Activated T-helper 1 cell treated with anti-CD3 and anti-CD28 coated beads, Interleukin-2, amount 50 U/mL, for 16 hours (primary cell): ENCODE measurements around the gene RAPGEF3.

Source experiments
- DNase-seq, 2 donors: peaks; one replicate each; pipeline ENCODE4 v3.0.0-alpha.2; 2020; ENCODE audit warnings: low read depth in 1 of 2, low spot score in 1 of 2

Gene RAPGEF3

DNA sequence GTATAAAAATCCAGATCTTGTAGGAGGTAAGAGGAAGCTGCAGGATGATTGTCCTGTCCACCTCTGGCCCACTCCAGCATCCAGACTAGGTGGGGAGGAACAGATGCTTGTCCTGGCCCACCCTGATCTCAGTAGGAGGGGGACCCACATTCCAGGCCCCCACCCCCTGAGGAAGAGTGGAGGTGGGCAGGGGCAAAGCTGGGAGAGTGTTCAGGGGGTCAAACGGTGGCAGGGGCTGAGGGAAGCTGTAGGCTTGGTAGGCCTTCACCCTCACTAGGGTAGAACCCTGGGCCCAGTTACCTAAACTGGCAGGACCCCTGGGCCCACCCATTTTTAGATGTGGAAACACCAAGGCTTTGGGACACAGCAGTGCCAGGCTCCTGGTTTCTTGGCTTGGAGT lies 18.5 kb upstream of the RAPGEF3 start:
- DNase-seq = no peak

DNA sequence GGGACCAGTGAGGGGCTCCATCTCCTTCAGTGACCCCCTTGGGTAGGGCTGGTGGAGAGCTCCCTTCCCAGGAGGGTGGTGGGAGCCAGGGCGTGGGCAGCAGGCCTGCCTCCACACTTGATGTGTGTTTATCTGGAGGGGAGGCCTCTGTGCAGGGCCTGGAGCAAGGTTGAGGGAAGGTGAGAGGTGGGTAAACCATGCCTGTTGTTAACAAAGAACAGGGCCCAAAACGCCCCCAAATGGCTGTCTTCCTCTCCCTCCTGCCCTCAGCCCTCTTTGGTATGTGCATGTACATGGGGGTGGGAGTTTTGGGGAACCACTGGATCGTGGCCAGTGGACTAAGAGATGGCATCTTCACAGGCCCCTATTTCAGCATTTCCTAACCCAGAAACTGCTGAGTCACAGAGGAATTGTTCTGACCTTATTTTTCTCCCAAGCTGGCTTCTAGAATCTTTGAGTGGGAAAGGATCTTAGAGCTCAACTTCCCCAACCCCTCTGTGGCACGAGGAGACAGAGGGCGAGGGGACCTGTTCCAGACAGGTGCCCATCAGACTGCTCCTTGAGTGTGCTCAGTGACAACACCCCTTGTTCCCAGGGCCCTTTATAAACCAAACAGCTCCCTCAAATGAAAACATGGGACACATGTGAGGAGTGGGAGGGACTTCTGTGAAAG lies 17.9 kb upstream of the RAPGEF3 start:
- DNase-seq = no peak

DNA sequence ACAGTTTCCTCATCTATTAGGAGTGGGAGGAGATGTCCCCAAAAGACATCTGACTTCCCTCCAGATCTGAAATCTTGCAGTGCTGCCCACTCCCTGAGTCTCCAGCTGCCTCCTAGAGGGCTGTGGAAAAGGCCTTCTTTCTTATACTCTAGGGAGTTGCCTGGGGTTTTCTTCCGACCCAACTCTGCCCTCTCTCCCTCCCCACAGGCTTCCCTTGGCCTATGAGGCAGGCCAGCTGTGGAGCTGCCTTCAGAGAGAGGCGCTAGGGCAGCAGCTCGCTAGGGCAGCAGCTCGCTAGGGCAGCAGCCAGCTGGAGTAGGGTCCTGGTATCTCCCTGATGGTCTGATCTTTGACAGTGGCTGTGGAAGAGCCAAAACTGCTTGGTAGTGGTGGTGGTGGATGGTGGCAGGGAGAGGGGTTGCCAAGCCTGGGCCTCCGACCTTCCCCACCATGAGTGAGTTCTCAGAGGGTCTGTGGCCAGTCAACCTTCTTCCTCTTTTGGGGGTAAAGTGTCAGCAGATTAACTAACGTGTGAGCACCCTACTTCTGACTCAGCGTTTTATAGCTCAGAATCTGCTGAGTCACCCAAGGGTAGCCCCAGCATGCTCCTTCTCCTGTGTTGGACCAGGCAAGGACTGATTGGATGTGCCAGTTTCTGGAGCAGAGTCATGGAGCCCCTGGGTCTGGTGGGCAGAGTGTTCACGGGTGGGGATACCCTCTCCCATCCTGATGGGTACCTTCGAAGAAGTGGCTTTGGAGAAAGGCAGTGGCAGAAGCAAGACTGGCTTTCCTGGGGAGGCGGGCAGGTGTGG lies 16.6 kb upstream of the RAPGEF3 start:
- DNase-seq = no peak

DNA sequence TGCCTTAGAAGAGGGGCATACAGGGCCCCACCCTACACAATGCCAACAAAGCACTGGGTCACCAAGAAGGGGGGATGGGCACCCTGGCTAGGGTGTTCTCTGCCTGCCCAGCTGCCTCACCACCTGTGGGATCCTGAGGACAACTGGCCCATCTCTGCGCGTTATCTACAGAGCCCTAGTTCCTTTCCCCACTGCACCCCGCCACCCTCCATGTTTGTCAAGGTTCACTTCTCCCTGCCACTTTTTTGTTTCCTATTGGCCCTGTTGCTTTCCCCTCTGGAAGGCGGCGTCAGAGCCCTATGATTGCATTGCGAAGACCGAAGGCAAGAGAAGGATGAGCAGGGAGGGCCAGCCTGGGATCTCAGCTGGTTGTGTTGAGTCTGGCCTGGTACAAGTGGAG lies 16.0 kb upstream of the RAPGEF3 start:
- no peak for DNase-seq

DNA sequence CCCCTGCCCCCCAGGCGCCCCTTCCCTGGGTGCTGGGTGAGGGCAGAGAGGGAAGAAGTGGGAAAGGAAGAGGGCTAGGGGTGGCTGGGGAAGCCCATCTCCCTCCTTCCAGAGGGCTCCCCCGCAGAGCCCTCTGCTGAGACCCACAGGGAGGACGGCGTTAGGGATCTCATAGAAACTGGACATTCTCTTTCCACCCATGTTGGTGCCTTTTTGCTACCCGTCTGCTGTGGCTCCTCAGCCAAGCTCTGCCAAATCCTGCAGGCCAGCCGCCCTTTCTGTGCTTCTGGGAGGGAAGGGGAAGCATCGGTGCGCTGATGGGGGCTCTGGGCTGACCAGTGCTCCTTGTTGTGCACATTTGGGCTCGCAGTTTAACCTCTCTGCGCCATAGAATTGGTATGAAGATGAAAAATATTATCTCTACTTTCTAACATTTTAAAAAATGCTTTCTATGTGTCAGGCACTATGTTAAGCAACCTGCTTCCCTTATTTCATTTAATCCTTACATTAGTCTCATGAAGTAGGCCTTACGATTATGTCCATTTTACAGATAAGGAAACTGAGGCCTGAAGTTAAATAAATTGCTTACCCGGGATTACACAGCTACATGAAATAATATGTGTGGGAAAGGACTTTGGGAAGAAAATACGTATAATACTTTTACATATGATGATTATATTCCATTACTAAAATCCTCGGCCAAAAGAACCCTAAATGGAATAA lies 15.3 kb upstream of the RAPGEF3 start:
- DNase-seq = no peak

DNA sequence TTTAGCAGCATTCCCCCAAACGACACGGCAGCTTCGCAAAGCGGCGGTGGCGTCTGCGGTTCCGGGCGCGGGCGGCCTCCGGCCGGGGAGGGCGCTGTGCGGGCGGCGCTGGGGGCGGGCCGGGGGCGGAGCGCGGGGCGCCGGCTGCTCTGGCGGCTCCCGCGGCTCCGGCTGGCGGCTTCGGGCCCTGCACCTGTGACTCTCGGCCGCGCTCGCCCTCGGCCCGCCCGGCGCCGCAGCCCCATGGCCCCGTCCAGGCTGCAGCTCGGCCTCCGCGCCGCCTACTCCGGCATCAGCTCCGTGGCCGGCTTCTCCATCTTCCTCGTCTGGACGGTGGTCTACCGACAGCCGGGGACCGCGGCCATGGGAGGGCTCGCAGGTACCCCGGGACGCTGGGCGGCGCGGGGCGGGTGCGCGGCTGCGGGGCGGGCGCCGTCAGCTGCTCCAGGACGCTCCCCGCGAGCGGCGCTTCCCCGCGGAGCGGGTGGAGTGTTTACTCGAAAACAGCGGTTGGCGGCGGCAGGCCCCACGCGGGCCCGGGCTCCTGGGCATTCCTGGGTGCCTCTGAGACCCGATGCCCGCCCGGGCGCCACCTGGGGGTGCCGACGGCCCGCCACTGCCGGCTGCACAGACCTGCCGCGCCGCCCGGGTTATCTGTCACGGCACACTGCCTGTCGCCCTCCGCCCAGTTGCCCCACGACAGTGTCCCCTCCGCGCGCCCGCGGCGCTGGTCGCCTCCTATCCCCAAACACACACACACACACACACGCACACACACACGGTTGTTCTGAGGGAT lies 14.6 kb upstream of the RAPGEF3 start, which contains the start of gene SLC48A1:
Gene SLC48A1, plus strand, starts transcription at position 177 of the 796 bp plus-strand sequence. Its CDS starts 67 bp downstream, at position 244.
- DNase-seq = peak; percentile 45 to 67

DNA sequence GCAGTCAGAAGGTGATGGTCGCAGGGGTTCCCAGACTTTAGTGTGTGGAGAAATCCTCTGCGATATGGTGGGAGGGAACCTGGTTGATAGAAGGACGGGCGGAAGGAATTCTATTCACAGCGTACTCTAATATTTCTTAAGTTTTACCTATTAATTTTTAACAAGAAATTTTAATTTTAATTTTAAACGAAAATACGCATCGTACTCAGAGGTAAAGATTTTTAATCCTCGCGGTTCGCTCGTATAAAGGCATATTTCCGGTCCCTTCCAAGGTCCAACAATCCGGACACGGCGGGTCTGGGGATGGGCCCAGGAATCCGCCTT lies 14.0 kb upstream of the RAPGEF3 start:
- no peak for DNase-seq

DNA sequence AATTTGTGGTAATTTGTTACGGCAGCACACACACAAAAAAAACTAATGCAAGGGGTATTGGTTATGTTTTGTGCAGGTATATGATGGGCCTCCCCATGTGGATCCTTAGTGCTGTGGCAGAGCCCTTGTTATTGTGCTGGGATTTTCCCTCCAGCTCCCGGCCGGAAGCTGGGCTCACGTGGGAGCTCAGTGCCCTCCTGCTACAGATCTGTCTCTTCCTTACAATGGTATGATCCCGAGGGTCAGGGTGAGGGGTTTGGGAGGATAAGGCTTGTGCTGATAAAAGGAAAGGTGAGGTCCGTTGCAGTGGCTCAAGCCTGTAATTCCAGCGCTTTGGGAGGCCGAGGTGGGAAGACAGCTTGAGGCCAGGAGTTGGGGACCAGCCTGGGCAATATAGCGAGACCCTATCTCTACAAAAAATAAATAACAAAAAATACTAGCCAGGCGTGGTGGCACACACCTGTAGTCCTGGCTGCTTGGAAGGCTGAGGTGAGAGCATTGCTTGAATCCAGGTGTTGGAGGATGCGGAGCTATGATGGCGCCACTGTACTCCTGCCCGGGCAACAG lies 13.5 kb upstream of the RAPGEF3 start:
- DNase-seq = no peak

DNA sequence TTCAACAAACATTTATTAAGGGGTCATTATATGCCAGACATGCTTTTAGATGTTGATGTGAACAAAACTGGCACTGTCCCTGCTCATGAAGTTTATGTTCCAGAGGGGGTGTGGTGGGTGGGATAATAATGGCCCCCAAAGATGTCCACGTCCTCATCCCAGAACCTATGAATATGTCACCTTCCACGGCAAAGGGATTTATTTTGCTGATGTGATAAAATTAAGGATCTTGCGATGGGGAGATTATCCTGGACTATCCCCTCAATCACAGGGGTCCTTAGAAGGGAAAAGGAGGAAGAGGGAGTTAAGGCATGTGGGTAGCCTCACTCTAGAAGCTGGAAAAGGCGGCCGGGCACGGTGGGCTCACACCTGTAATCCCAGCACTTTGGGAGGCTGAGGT lies 12.6 kb upstream of the RAPGEF3 start:
- DNase-seq = no peak

DNA sequence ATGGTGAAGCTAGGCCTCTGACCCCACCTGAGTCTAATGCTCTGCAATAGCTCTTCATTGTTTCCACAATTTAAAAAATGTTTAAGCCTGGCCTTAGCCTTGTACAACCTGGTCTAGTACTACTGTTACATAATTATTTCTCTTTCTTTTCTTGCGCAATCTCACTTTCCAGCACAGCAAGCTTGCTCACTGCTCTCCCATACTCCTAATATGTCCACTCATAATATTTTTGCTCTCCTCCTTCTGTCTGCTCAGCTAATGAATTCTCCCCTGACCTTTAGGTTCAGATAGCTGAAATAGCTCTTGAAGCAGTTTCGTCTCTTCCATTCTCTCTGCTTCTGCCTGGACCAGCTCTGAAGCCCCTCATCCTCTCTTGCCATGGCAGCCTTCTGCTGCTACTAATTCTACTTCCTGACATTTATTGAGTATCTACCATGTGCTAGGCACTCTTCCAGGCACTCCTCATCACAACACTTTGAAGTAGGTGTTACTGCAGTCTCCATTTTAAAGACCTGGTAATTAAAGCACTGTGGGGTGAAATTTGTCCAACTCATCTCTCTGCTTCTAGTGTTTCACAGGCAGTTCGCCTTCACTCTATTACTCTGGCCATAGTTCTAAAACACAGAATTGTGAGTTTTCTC lies 11.5 kb upstream of the RAPGEF3 start:
- no peak for DNase-seq

DNA sequence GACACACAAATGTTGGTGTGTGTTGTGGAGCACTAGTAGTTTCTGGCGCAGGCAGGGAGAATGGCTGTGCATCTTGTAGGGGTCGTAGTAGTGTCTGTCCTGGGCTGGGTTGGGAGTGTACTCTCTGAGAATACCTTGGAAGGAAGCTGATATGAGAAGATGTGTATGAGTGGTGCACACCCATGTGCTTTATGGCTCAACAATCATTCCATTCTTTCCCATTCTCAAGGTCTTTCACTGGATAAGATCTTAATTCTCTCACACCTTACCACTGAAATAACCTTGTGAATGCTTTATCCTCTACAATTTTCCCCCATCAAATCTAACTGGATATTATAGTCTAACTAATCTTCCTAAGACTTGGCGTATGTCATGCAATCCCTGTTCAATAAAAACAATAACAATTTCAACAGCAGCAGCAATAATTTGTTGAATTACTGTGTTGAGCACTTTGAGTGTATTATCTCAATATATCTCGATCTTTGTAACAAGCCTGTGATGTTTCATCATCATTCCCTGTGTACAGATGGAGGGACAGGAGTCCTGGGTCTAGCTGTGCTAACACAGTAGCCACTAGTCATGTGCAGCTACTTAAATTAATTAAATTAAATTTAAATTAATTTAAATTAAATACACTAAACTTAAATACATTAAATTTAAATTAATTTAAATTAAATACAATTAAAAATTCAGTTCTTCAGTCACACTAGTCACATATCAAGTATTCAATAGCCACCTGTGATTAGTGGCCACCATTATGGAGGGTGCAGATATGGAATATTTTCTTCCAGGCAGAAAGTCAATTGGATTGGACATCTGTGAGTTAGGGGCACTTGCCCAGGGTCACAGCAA lies 10.8 kb upstream of the RAPGEF3 start:
- DNase-seq = no peak

DNA sequence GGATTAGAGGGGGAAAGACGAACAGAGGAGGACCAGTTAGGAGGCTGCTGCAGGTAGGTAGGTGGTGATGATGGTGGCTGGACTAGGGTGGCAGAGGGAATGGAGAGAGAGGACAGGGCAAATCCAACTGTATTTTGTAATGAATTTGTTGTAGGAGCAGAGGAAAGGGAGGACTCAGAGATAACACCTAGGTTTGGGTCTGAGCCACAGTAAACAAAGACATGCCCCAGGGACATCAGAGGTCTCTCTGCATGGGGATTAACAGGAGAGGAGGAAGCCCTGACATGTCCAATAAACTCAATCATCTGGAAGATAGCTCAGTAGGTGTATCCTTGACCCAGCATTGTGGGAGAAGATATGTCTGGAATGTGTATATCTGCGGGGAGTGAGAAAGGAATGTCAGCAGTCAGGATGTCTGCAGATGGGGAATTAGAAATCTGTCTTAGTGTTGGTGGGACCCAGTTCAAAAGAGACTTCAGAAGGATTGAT lies 9.7 kb upstream of the RAPGEF3 start:
- no peak for DNase-seq

DNA sequence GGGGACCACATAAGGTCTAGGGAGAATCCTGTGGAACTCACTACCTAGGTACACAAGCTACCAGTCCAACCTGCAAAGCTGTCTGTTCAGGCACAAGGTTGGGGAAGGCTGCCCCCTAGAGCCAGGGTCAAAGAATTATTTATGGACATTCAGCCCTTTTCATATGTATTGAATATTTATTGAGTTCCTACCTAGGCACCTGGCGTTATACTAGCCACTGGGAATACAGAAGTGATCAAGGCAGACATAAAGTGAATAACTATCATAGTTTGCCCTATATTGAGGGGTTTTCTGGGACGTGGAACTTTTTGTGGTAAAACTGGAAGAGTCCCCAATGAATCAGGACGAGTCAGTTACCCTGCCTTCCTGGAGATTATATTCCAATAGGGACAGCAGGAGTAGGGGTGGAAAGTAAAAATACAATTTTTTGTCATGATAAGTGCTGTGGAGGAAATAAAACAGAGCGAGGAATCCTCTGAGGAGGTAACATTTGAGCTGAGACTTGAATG lies 8.6 kb upstream of the RAPGEF3 start:
- peak; percentile 41 to 49 for DNase-seq

DNA sequence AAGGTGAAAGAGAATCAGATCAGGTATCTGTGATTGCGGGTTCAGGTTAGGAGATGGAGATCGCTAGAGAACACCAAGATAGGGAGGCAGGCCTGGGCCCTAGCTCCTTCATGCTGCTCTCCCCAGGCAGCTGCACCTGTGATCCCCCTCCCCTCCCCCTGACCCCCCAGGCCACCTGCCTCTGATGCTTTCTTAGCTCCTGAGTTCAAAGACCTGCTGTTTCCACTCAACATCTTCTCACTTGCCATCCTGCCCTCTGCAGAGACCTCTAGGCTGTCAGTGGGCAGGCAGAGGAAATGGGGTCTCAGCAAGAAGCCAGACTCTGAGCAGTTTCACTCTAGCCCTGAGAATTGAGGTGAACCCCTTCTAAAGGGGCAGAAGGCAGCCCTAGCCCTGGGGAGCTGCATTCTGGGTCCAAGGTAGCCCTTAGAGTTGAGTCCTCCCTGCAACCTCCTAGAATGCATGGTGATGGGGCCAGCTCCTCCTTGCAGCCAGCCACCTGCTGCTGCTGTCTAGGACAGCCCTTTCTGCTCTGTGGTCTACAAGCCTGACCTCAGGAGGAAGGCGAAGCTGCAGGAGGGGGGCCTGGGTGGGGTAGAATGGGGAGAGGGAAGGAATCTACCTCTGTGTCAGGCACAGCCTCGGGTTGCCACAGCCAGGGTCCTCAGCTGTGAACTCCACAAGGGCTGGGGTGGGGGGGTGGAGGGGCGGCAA lies 8.0 kb upstream of the RAPGEF3 start:
- no peak for DNase-seq

DNA sequence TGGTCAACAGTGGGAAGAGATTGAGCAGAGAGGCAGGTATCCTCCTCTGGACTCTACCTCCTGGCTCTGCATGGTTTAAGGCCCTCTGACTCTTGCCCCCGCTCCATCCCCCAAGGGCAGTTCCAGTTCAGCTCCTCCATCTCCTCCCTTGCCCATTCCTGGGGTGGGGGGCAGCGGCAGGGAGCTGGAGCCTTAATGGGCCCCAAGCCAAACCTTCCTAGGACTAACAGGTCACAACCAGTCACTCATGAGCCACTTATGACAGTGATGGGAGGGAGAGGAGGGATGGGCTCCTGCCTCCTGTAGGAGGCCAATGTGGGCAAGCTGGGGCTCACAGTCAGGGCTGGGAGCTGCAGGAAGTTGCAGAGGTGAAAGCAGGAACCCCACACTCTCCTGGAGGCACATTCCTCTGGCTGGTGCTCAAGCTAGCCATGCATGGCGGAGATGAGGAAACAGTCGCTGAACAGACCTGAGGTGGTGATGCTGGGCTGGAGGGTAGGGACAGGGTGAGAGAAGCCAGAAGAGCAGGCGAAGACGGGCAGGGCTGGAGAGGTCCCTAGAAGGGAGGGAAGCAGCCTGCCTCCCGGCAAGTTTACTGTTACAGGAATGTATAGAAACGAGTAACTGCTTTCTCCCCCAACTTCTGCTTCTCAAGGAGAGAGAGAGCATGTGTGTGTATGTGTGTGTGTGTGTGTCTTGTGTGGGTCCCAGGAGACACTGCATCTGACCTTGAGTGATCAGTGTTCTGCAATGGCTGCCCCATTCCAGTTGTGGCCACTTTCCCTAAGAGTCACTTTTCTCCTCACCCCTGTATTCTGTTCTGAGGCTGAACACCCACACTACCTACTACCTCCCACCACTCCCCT lies 5.0 kb upstream of the RAPGEF3 start:
- no peak for DNase-seq

DNA sequence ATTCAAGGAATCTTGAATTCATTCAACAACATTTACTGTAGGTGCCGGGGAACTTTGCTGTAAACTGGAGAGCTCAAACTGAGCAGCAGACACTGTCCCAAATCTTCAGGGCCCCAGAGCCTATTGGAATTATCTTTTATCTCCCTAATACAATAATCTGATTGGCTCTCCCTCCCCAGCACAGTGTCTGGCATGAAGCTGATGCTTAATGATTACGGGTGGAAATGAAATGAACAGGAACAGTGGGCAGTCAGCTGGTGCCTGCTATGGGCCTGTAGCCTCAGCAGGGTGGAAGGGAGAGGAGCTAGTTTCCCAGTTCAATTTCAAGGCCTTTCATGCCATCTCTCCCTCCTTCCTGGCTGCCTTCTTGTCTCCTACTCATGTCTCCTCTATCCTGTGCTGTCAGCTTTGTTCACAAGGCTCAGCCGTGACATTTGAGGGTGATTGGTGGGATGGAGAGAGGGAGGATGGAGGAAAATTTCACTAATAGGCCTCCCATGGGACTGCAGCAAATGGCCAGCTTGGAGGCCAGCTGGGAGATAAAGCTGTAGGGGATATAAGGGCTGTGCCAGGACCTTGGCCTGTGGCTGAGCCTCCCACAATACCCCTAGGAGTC lies 4.3 kb upstream of the RAPGEF3 start:
- DNase-seq = no peak

DNA sequence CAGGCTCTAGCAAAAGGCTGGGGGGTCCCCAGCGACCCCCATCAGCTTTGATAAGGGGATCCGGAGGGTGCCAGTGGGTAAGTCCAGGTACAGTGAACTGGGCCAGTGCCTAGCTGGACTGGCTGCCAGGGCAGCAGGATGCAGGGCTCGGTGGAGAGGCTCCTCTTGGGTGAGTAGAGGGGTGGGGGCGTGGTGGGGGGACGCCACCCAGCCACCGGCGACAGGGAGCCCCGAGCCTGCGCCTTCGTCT lies 171 bp downstream of the RAPGEF3 start:
- DNase-seq = no peak
